IMR-90 (cell line): ENCODE measurements around the gene RHOU. TPM values are rescaled to one million over a fixed set of nuclear protein-coding genes. Genes with fewer than 3 reads are reported as not detected.

Source experiments
- ATAC-seq: fragments of 200-7000 bp; cut with Tn5 transposase; 2 replicates; pipeline ENCODE4 v1.9.1; 2020; ENCODE audit warnings: low read depth, mild to moderate bottlenecking, moderate library complexity
- BruUV-seq: library from RNA; stranded (reverse); fragments of 400-500 nt; replicated peaks from 2 replicates; lab custom pipeline; 2021; lab: Mats Ljungman, UMichigan
- CTCF ChIA-PET: fragments of 300-600 bp; formaldehyde crosslinking; extraction: SDS; loops from one replicate; lab custom pipeline; 2021; ENCODE audit warnings: antibody characterized with exemption; lab: Yijun Ruan, JAX
- POLR2A ChIA-PET: fragments of 300-600 bp; sonication (Branson Sonifier 250); formaldehyde crosslinking; loops from one replicate; lab custom pipeline; 2022; ENCODE audit warnings: antibody characterized with exemption; ENCODE audit not compliant: unreplicated experiment; lab: Charles Lee
- DNase-seq: peaks from one replicate; pipeline ENCODE4 v3.0.0; 2013
- H2AFZ ChIP-seq: replicated peaks from 2 replicates; pipeline ENCODE3; 2013; ENCODE audit warnings: low read length, mild to moderate bottlenecking; ENCODE audit not compliant: poor library complexity
- H2AK5ac ChIP-seq: 2 replicates; pipeline ENCODE4 v1.6.1; 2013; ENCODE audit warnings: low read depth, low read length, inconsistent platforms
- H2AK9ac ChIP-seq: replicated peaks from 2 replicates; pipeline ENCODE3; 2013; ENCODE audit warnings: mild to moderate bottlenecking, low read depth, low read length, moderate library complexity; ENCODE audit not compliant: poor library complexity
- H2BK120ac ChIP-seq: 2 replicates; pipeline ENCODE4 v1.6.1; 2013; ENCODE audit warnings: low read depth, low read length, inconsistent platforms
- H2BK15ac ChIP-seq: 3 replicates; pipeline ENCODE4 v1.6.1; 2013; ENCODE audit warnings: low read depth, low read length, inconsistent platforms
- H2BK20ac ChIP-seq: 2 replicates; pipeline ENCODE4 v1.6.1; 2013; ENCODE audit warnings: low read depth, mild to moderate bottlenecking, inconsistent platforms, low read length, moderate library complexity
- H2BK5ac ChIP-seq: 2 replicates; pipeline ENCODE4 v1.6.1; 2013; ENCODE audit warnings: mild to moderate bottlenecking, low read depth, low read length, inconsistent platforms; ENCODE audit not compliant: poor library complexity, severe bottlenecking
- H3K14ac ChIP-seq: replicated peaks from 2 replicates; pipeline ENCODE4 v1.6.1; 2013; ENCODE audit warnings: low read depth, low read length, inconsistent platforms
- H3K18ac ChIP-seq: 2 replicates; pipeline ENCODE4 v1.6.1; 2013; ENCODE audit warnings: low read depth, low read length, control low read depth
- H3K23ac ChIP-seq: 2 replicates; pipeline ENCODE4 v1.6.1; 2013; ENCODE audit warnings: low read depth, low read length, inconsistent platforms
- H3K27ac ChIP-seq: 2 replicates; pipeline ENCODE4 v1.5.1; 2013; ENCODE audit warnings: mild to moderate bottlenecking, control low read depth, low read length; ENCODE audit not compliant: insufficient read depth
- H3K27me3 ChIP-seq: 2 replicates; pipeline ENCODE4 v1.6.1; 2013; ENCODE audit warnings: low read length; ENCODE audit not compliant: control insufficient read depth, insufficient read depth
- H3K36me3 ChIP-seq: 2 replicates; pipeline ENCODE4 v1.6.1; 2013; ENCODE audit warnings: low read length, mixed read lengths; ENCODE audit not compliant: control insufficient read depth, insufficient read depth
- H3K4ac ChIP-seq: 2 replicates; pipeline ENCODE4 v1.6.1; 2013; ENCODE audit warnings: low read depth, low read length, inconsistent platforms
- H3K4me1 ChIP-seq: 2 replicates; pipeline ENCODE4 v1.6.1; 2013; ENCODE audit warnings: low read length, mixed read lengths; ENCODE audit not compliant: control insufficient read depth, insufficient read depth
- H3K4me2 ChIP-seq: 2 replicates; pipeline ENCODE4 v1.6.1; 2013; ENCODE audit warnings: low read depth, mild to moderate bottlenecking, control low read depth, low read length, moderate library complexity
- H3K4me3 ChIP-seq: 2 replicates; pipeline ENCODE4 v1.5.1; 2013; ENCODE audit warnings: low read depth, mild to moderate bottlenecking, control low read depth, low read length, moderate library complexity; ENCODE audit not compliant: insufficient read depth
- H3K56ac ChIP-seq: 2 replicates; pipeline ENCODE4 v1.6.1; 2013; ENCODE audit warnings: low read length, inconsistent platforms; ENCODE audit not compliant: insufficient read depth; ENCODE audit errors: extremely low read depth
- H3K79me1 ChIP-seq, 2 experiments: 2 replicates each; pipeline ENCODE4 v1.6.1; 2013; ENCODE audit warnings: low read length in 2 of 2, inconsistent platforms in 1 of 2, low read depth in 1 of 2
- H3K9ac ChIP-seq: 2 replicates; pipeline ENCODE4 v1.6.1; 2013; ENCODE audit warnings: low read depth, low read length, control low read depth
- H3K9me1 ChIP-seq: 2 replicates; pipeline ENCODE4 v1.6.1; 2013; ENCODE audit warnings: low read length, inconsistent platforms; ENCODE audit not compliant: insufficient read depth
- H3K9me3 ChIP-seq: 2 replicates; pipeline ENCODE4 v1.6.1; 2013; ENCODE audit warnings: low read length; ENCODE audit not compliant: control insufficient read depth, insufficient read depth
- H4K20me1 ChIP-seq: 2 replicates; pipeline ENCODE4 v1.6.1; 2013; ENCODE audit warnings: low read length, inconsistent platforms; ENCODE audit not compliant: insufficient read depth
- H4K5ac ChIP-seq: 2 replicates; pipeline ENCODE4 v1.6.1; 2013; ENCODE audit warnings: mild to moderate bottlenecking, low read depth, low read length, control low read depth
- H4K8ac ChIP-seq, 2 experiments: 2 replicates each; pipeline ENCODE4 v1.6.1; 2013; ENCODE audit warnings: low read depth in 2 of 2, low read length in 2 of 2, control low read depth in 1 of 2, inconsistent platforms in 1 of 2
- H4K91ac ChIP-seq: 2 replicates; pipeline ENCODE4 v1.6.1; 2013; ENCODE audit warnings: low read depth, low read length, inconsistent platforms; ENCODE audit not compliant: insufficient read depth
- BHLHE40 ChIP-seq: fragments of 150-350 bp; IDR thresholded peaks from 2 replicates; pipeline ENCODE4 v1.6.1; 2016; ENCODE audit warnings: mild to moderate bottlenecking, low read depth, low read length
- CEBPB ChIP-seq: IDR thresholded peaks from 2 replicates; pipeline ENCODE4 v1.6.1; 2012; ENCODE audit warnings: low read depth, low read length, improper control_type of control experiment
- CHD1 ChIP-seq: IDR thresholded peaks from 2 replicates; pipeline ENCODE4 v1.6.1; 2012; ENCODE audit warnings: low read depth, low read length, improper control_type of control experiment
- FOS ChIP-seq: fragments of 150-350 bp; IDR thresholded peaks from 2 replicates; pipeline ENCODE4 v1.6.1; 2016; ENCODE audit warnings: low read depth, low read length
- MAFK ChIP-seq: IDR thresholded peaks from 2 replicates; pipeline ENCODE4 v1.6.1; 2012; ENCODE audit warnings: low read depth, low read length, improper control_type of control experiment
- MAZ ChIP-seq: IDR thresholded peaks from 2 replicates; pipeline ENCODE4 v1.6.1; 2012; ENCODE audit warnings: low read depth, mild to moderate bottlenecking, low read length, improper control_type of control experiment, moderate library complexity, borderline replicate concordance
- MXI1 ChIP-seq: IDR thresholded peaks from 2 replicates; pipeline ENCODE4 v1.6.1; 2012; ENCODE audit warnings: low read depth, mild to moderate bottlenecking, low read length, moderate library complexity, borderline replicate concordance
- POLR2A ChIP-seq: IDR thresholded peaks from 2 replicates; pipeline ENCODE4 v1.6.1; 2012; ENCODE audit warnings: mild to moderate bottlenecking, low read depth, low read length
- RAD21 ChIP-seq: IDR thresholded peaks from 2 replicates; pipeline ENCODE4 v1.6.1; 2012; ENCODE audit warnings: low read length, improper control_type of control experiment
- RCOR1 ChIP-seq: IDR thresholded peaks from 2 replicates; pipeline ENCODE4 v1.6.1; 2012; ENCODE audit warnings: mild to moderate bottlenecking, low read length, improper control_type of control experiment; ENCODE audit not compliant: insufficient replicate concordance
- RFX5 ChIP-seq: IDR thresholded peaks from 2 replicates; pipeline ENCODE4 v1.8.0; 2012; ENCODE audit warnings: low read depth, mild to moderate bottlenecking, low read length, moderate library complexity
- SMC3 ChIP-seq: fragments of 150-350 bp; IDR thresholded peaks from 2 replicates; pipeline ENCODE4 v1.6.1; 2016; ENCODE audit warnings: low read depth, mild to moderate bottlenecking, antibody characterized with exemption, low read length, moderate library complexity
- WGBS, 2 experiments: methylation state at CpG; one replicate each; pipeline versions ENCODE4 v1.1.5 to v1.1.7; 2013; ENCODE audit warnings: missing lambda C conversion rate in 2 of 2; ENCODE audit not compliant: insufficient read length in 1 of 2; ENCODE audit errors: extremely low coverage in 2 of 2; 5-methylcytosine and 5-hydroxymethylcytosine counted together
- dilution Hi-C: fragments of 300-500 bp; cut with HindIII; formaldehyde crosslinking; loops from one replicate; pipeline ENCODE4 v1.14.3; 2018; ENCODE audit warnings: low sequenced_read_pairs; ENCODE audit not compliant: unreplicated experiment
- in situ Hi-C: fragments of 300-500 bp; cut with MboI; formaldehyde crosslinking; loops from 3 replicates; pipeline ENCODE4 v1.14.3; 2019; ENCODE audit warnings: low sequenced_read_pairs, inconsistent platforms, mixed read lengths
- intact Hi-C: fragments of 100-400 bp; cut with micrococcal nuclease; formaldehyde crosslinking; loops from 2 replicates; pipeline ENCODE4 v1.10.0; 2022
- polyA plus RNA-seq, 3 experiments: library from polyadenylated mRNA; depleted of rRNA; stranded (reverse); fragments of >200 nt; gene quantifications; 2 replicates each; pipeline ENCODE4 v1.2.3, GENCODE V29; 2012; ENCODE audit warnings: low replicate concordance in 1 of 3
- total RNA-seq: library from RNA; depleted of rRNA; stranded (reverse); fragments of >200 nt; gene quantifications from 2 replicates; pipeline ENCODE4 v1.2.3, GENCODE V29; 2012
- TF ChIP-seq, protein P1 (sequence below): conservative IDR thresholded peaks from 2 replicates; pipeline ENCODE4 v1.5.1; 2012; ENCODE audit warnings: mild to moderate bottlenecking, low read depth, low read length, improper control_type of control experiment
- TF ChIP-seq, protein P2 (sequence below): fragments of 150-350 bp; IDR thresholded peaks from 2 replicates; pipeline ENCODE4 v1.6.1; 2017; ENCODE audit warnings: mild to moderate bottlenecking, antibody characterized with exemption, low read length, low read depth
- TF ChIP-seq, protein P3 (sequence below): fragments of 150-350 bp; IDR thresholded peaks from 2 replicates; pipeline ENCODE4 v1.6.1; 2016; ENCODE audit warnings: low read depth, mild to moderate bottlenecking, low read length, moderate library complexity, borderline replicate concordance

The RHOU gene
- total and polyA plus RNA-seq, 2 of the 4 experiments (the other 2 are of a cell fraction), result 0.44 to 0.72 TPM

DNA sequence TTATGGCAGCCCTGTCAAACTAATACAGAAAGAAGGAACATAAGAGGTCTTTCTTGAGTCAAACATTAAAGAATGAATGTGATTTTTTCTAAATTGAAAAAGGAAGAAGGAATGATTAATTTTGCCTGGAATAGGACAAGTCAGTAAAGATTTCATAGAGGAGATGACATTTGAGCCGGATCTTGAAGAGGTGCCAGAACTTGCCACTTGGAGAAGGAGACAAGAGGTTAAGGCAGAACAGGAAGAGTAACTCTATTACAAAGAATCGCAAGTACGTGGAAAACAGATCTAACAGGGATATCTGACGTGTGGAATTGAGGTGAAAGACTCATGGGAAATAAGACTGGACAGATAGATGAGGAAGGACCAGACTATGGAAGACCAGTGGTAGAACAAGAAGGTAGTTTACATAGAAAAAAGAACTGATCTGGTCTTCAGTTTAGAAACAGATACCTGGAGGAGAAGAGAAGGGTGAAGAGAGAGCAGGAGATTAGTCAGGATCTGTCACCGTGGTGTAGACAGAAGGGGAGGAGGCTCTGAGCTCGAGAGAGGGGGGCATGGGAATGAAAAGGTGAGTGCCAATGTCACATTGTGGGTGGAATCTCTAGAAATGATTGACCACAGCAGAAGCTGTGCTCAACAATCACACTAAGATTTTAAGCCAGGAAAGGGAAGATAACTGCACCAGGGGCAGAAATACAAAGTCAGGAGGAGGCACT is 32.5 kb downstream of the RHOU start:
- BruUV-seq, result no TSS peak
- CTCF ChIA-PET, result no interaction called here
- intact Hi-C loops, result no loop called here

More for the DNA sequence above, 32.5 kb downstream of the RHOU start:
- Histone ChIP-seq H3K56ac (no peak overlapping the region), H3K4me2 (no peak overlapping the region), H4K5ac (no peak overlapping the region), H4K8ac (no peak overlapping the region), H2AFZ (no peak overlapping the region), H2BK20ac (no peak overlapping the region), H3K4me3 (no peak overlapping the region), H3K9ac (no peak overlapping the region), H3K79me1 (no peaks in the 10 kb centered on the region), H3K4me1 (no peaks in the 10 kb centered on the region), H2AK9ac (no peak overlapping the region), H2BK120ac (no peak overlapping the region), H3K23ac (no peak overlapping the region), H3K27me3 (peaks cover 7% of the 10 kb centered on the region; the same call in 1 of the 2 replicates), H3K9me3 (no peaks in the 10 kb centered on the region), H3K4ac (no peak overlapping the region), H2BK15ac (no peak overlapping the region), H4K91ac (no peak overlapping the region), H4K20me1 (no peaks in the 10 kb centered on the region), H2BK5ac (no peak overlapping the region), H2AK5ac (no peak overlapping the region), H3K9me1 (no peaks in the 10 kb centered on the region), H3K36me3 (no peaks in the 10 kb centered on the region), H3K27ac (no peak overlapping the region), H3K14ac (no peak overlapping the region), H3K18ac (no peak overlapping the region)
- dilution Hi-C loops, result no loop called here
- WGBS, 2 experiments, result 41% methylated on average over 2 of the region's 6 CpGs; no CpG with 5 or more reads in 1 of the 2 experiments
- POLR2A ChIA-PET, result no interaction called here
- in situ Hi-C loops, result no loop called here
- ATAC-seq, result no peak
- DNase-seq, result no peak
- TF ChIP-seq MXI1, result no peak
- no peak for TF ChIP-seq CEBPB
- TF ChIP-seq BHLHE40, result no peak
- TF ChIP-seq POLR2A, result no peak
- TF ChIP-seq FOS, result no peak
- no peak for TF ChIP-seq RAD21
- TF ChIP-seq, protein P1, sequence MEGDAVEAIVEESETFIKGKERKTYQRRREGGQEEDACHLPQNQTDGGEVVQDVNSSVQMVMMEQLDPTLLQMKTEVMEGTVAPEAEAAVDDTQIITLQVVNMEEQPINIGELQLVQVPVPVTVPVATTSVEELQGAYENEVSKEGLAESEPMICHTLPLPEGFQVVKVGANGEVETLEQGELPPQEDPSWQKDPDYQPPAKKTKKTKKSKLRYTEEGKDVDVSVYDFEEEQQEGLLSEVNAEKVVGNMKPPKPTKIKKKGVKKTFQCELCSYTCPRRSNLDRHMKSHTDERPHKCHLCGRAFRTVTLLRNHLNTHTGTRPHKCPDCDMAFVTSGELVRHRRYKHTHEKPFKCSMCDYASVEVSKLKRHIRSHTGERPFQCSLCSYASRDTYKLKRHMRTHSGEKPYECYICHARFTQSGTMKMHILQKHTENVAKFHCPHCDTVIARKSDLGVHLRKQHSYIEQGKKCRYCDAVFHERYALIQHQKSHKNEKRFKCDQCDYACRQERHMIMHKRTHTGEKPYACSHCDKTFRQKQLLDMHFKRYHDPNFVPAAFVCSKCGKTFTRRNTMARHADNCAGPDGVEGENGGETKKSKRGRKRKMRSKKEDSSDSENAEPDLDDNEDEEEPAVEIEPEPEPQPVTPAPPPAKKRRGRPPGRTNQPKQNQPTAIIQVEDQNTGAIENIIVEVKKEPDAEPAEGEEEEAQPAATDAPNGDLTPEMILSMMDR, result no peak
- no peak for TF ChIP-seq MAFK
- TF ChIP-seq, protein P2, sequence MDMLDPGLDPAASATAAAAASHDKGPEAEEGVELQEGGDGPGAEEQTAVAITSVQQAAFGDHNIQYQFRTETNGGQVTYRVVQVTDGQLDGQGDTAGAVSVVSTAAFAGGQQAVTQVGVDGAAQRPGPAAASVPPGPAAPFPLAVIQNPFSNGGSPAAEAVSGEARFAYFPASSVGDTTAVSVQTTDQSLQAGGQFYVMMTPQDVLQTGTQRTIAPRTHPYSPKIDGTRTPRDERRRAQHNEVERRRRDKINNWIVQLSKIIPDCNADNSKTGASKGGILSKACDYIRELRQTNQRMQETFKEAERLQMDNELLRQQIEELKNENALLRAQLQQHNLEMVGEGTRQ, result no peak
- no peak for TF ChIP-seq CHD1
- TF ChIP-seq SMC3, result no peak
- no peak for TF ChIP-seq MAZ
- TF ChIP-seq, protein P3, sequence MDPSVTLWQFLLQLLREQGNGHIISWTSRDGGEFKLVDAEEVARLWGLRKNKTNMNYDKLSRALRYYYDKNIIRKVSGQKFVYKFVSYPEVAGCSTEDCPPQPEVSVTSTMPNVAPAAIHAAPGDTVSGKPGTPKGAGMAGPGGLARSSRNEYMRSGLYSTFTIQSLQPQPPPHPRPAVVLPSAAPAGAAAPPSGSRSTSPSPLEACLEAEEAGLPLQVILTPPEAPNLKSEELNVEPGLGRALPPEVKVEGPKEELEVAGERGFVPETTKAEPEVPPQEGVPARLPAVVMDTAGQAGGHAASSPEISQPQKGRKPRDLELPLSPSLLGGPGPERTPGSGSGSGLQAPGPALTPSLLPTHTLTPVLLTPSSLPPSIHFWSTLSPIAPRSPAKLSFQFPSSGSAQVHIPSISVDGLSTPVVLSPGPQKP, result no peak
- no peak for TF ChIP-seq RCOR1
- TF ChIP-seq RFX5, result no peak
